ENCODE measurements around the gene PEX11G.

PEX11G gene

DNA sequence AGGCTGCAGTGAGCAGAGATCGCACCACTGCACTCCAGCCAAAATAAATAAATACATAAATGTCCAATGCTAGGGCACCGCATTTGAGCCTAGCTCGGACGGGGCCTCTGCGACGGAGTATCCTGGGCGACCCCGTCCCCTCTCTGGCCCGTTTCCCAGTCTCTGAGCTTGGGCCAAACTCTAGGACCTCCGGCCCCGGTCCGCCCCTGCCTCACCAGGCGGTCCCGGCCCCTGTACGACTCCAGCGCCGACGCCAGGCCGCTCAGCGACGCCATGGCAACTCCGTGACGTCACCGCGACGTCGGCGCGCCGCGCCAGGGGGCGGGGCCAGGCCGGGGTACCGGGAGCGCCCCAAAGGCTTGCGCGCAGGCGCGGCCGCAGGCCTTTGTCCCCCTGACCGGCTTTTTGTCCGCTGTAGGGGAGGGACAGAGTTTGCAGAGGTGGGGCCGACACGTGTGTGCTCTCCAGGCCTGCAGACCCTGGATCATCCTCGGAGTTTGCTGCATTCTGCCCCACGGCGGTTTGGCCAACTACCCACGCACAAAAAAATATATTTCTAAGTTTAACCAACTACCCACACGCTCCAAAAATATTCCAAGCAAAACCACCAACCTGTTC is at the start of gene PEX11G:
Gene PEX11G (minus strand): TSS at position 300 of the 618 bp plus-strand sequence. CDS start 25 bp downstream, at position 275.
- peak; percentile 77 for DNase-seq

- DNase-seq: no peak
Observed at GRCh38 chr19:7535998-7536695, 47.3 kb upstream of the PEX11G start.

GRCh38 chr19:7535047-7535997 is 46.5 kb upstream of the PEX11G start, which contains the start of gene PNPLA6:
PNPLA6 (plus strand) TSS chr19:7535717; CDS start chr19:7535789, 72 bp downstream.
- peak; percentile 89 for DNase-seq

- no peak for DNase-seq
Observed at GRCh38 chr19:7534531-7535046, 45.8 kb upstream of the PEX11G start.

GRCh38 chr19:7533925-7534480 is 45.2 kb upstream of the PEX11G start:
- peak; percentile 87 for DNase-seq

DNA sequence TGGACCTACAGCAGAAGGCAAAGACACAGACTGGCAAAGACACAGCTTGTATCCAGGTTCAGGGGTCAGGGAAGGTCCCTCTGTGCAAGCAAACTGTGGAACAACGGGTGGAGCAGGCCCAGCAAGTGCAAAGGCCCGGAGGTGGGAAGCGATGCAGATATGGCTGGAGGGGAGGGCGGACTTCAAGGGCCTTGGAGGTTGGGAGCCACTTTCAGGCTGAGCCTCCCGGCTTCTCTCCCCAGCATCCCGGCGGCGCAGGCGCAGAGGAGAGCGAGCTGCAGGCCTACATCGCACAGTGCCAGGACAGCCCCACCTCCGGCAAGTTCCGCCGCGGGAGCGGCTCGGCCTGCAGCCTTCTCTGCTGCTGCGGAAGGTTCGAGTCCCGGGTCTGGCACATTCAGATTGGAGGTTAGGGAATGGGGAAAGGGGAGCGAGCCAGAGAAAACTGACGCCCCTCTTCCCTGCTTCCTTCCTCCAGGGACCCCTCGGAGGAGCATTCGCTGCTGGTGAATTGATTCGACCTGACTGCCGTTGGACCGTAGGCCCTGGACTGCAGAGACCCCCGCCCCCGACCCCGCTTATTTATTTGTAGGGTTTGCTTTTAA is 44.5 kb upstream of the PEX11G start:
- DNase-seq: no peak

GRCh38 chr19:7529610-7530490 is 41.0 kb upstream of the PEX11G start:
- no peak for DNase-seq

- DNase-seq: no peak
Observed at GRCh38 chr19:7529246-7529600, 40.4 kb upstream of the PEX11G start.

GRCh38 chr19:7528522-7529245 is 39.8 kb upstream of the PEX11G start:
- DNase-seq: no peak

GRCh38 chr19:7528192-7528519 is 39.3 kb upstream of the PEX11G start:
- no peak for DNase-seq

DNA sequence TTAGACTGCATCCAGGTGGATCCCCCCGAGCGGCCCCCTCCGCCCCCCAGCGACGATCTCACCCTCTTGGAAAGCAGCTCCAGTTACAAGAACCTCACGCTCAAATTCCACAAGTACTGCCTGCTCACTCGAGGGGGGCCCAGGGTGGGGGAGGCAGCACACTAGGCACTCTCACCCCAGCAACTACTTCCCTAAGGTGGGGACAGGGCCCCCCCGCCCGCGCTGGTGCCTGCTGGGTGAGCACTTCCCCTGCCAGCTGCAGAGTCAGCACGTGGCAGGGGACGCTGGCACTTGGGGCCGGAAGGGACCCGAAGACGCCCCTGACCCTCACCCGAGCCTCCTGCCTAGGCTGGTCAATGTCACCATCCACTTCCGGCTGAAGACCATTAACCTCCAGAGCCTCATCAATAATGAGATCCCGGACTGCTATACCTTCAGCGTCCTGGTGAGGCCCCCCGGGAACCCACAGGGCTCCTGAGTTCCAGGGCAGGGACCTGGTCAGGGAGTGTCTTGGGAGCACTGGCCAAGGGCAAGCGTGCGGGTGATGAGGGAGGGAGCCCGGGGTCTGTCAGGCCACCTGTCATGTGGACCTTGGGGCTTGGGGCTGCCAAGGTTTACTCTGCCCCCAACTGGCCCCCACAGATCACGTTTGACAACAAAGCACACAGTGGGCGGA is 38.8 kb upstream of the PEX11G start:
- no peak for DNase-seq

GRCh38 chr19:7526059-7526929 is 37.5 kb upstream of the PEX11G start:
- no peak for DNase-seq

DNA sequence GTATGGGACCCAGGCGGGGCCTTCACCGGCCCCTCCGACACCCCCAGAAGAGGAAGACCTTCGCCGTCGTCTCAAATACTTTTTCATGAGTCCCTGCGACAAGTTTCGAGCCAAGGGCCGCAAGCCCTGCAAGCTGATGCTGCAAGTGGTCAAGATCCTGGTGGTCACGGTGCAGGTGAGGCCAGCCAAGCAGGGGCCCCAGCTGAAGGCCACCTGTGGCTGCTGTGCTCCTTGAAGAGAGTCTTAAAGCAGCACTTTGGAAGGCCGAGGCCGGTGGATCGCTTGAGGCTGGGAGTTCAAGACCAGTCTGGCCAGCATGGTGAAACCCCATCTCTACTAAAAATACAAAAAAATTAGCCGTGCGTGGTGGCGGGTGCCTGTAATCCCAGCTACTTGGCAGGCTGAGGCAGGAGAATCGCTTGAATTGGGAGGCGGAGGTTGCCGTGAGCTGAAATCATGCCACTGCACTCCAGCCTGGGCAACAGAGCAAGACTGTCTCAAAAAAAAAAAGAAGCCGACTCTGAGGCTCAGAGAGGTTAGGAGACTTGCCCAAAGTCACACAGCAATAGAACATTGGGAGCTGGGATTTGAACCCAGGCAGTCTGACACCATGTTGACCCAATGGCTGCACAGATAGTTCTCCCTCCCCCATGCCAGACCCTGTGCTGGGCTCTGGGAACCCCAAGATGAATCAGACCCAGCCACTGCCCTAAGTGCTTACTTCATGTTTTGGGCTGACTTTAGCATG is 36.3 kb upstream of the PEX11G start:
- DNase-seq: no peak

GRCh38 chr19:7524523-7524922 is 35.7 kb upstream of the PEX11G start:
- no peak for DNase-seq

DNA sequence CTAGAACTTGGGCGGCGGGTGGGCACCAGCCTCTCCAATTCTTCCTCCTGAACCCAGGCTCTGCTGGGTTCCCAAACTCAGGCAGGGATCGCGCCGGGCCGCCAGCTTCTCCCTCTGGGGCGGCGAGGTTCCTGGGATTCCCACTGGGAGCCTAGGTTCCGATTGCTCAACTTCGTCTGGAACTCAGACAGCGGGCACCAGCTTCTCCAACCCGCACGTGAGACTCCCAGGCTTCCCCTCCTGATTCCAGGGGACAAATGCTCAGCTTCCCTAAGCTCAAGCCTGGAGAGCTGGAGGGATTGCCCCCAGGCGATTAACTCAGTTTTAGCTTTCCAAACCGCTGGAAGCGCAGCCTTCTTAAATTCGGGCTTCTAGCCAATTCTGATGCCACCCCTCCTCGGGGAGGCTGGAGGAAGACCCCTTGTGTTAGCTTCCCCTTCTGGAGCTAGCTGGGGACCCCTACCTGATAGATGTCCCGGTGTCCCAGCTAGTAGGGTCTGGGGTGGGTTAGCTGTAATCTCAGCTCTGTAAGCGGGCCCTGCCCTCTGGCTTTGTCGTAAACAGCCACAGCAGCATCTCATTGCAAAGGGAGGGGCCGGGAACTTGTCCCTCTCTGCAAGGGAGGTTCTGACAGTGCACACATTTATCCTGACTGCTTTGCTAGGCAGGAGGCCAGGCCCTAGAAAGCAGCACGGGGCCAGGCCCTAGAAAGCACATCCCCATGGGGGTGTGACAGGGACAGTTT is 34.3 kb upstream of the PEX11G start:
- DNase-seq: no peak

GRCh38 chr19:7522072-7522922 is 33.5 kb upstream of the PEX11G start, which contains the start of gene MCOLN1:
MCOLN1 (plus strand) TSS chr19:7522624; CDS start chr19:7522751, 127 bp downstream.
- DNase-seq: peak; percentile 97
